Measurements from ENCODE around the gene TIPARP.

TIPARP gene, protein sequence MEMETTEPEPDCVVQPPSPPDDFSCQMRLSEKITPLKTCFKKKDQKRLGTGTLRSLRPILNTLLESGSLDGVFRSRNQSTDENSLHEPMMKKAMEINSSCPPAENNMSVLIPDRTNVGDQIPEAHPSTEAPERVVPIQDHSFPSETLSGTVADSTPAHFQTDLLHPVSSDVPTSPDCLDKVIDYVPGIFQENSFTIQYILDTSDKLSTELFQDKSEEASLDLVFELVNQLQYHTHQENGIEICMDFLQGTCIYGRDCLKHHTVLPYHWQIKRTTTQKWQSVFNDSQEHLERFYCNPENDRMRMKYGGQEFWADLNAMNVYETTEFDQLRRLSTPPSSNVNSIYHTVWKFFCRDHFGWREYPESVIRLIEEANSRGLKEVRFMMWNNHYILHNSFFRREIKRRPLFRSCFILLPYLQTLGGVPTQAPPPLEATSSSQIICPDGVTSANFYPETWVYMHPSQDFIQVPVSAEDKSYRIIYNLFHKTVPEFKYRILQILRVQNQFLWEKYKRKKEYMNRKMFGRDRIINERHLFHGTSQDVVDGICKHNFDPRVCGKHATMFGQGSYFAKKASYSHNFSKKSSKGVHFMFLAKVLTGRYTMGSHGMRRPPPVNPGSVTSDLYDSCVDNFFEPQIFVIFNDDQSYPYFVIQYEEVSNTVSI

DNA sequence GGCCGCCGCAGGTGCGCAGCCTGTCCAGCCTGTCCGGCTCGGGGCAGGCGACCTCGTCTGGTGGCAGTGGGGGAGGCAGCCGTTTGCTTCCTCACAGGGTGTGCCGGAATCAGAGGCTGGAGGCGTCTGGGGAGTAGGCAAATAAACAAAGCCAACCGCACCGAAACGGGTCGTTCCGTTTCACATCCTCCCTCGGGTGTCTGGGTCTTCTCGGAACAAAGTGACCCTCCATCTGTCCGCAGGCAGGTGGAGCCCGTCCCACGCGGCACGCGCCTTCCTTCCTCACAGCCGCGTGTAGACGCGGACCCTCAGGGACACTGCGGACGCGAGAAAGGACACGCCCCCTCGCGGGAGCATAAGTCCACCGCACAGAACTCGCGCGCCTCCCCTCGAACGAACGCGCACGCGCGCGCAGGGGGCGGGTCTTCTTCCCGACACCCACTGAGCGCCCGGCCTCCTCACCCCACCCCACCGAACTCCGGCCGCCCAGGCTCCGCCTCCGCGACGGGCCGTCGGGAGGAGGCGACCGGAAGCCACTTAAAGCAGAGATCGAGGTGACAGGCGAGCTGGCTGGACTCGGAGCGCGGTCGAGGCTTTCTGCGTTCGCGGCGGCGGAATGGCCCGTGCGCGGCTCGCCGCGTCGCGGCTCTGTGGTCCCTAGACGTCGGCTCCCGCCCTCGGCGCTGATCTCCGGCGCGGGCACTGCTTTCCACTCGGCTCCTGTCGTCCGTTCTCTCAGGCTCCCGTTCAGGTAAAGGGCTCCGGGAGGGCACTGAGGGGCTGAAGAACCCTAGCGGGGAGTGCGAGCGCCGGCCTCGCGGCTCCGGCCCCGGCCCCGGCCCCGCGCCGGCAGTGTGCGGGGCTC lies at the start of gene TIPARP:
Gene TIPARP, plus strand, starts transcription at position 545 of the 865 bp plus-strand sequence. CDS start 3,108 bp downstream, outside the sequence.
- peak; percentile 94 to 98 (median 97) for DNase-seq (ENCODE audit: low read depth in 3 of 3)

DNA sequence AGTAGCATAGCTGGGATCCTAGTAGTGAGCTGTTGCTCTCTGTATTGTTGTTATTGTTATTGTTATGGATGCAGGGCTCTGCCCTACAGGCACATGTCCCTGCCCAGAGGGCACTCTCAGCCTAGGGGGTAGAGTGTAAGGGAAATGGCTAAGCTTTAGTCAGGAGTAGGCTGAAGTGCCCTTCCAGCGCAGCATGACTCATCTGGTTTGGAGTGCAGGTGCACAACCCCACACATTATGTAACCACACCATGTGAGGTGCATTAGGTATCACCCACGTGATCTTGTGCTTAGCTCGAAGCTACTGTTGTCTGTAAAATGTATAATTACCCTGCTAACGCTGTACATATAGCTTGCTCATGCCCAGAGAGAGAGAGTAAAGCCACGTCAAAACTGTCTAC lies 48.3 kb upstream of the TIPARP start:
- DNase-seq (ENCODE audit: low read depth in 3 of 3) = no peak

DNA sequence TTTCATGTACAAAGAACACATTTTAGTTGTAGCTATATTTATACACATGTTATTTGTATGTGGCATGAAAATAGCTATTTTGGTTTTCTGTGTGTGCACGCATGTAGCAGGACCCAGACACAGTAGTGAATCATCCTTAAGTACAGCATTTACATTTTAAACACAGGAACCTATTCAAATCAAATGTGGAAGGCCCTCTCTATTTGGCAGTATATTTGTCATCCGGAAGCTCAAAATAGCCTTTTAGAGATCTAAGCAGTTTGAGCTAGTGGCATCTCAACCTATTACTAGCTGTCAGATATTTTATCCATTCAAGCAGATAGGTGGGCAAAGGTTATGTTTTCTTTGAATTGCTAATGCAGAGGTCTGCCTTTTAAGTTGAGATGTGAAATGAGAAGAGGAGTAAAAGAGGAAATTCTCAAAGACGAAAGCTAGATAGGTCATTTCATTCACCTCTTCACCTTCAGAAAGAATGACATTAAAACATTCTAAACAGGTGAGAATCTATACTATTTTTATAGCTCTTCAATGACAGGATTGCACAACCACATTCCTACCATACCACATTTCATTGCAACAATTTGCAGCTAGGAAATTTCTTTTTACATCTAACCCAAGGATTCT lies 46.3 kb upstream of the TIPARP start:
- no peak for DNase-seq (ENCODE audit: low read depth in 3 of 3)

DNA sequence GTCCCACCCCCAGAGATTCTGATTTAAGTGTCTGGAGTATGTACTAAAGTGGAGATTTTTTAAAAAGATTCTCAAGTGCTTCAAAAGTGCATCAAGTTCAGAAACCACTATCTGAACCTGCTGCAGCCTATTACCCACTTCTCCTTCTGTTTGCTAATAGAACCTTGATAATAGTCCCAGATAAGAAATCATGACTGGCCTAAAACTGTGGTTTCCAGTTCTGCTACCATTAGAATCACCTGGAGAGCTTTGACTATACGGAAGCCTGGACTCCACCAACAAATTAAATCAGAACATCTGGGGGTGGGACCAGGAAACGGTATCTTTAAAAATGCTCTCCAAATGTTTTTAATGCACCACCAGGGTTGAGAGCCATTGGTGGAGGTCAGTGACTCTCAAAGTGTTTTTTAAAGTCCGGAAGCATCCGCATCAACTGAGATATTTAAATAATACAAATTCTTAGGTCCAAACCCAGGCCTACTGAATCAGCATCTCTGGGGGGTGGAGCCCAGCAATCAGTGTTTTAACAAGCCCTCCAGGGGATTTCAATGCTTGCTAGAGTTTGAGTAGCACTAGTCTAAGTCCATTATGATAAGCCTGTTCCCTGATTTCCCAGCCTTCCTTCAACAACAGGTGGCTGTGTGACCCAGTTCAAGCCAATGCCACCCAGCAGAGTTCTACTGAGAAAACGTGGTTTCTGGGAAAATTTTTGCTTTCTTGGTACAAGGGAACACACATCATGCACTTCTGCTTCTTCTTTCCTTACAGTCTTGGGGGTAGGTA lies 45.4 kb upstream of the TIPARP start:
- no peak for DNase-seq (ENCODE audit: low read depth in 3 of 3)

DNA sequence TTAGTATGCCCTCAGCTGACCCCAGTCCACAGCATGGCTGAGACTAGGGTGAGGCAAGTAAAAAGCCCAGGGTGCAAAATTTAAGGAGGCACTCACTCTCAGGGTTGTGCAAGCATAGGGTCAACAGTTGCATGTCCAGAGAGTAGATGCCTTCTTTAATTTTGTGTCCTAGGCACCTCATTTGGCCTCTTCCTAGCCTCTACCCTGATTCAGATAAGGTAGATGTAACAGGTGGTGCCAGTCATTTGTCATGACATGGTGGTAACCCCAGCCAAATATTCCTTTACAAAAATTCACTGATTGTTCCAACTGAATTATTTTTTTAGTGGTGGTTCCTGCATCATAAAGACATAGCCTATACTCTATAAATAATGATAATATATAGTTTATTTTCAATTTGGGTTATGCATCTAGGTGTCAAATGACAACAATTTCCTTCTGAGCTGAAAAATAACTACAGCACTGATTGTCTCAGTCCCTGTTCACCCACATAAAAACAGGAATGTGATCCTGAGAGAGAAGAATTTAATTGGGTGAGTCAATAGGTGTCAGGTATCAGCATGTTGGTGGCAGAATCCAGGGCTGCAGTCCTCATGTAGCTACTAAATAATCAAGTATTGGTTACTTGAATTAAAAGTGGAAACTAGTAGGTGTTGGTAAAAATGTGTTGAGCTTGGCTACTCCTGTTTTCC lies 44.2 kb upstream of the TIPARP start:
- no peak for DNase-seq (ENCODE audit: low read depth in 3 of 3)

DNA sequence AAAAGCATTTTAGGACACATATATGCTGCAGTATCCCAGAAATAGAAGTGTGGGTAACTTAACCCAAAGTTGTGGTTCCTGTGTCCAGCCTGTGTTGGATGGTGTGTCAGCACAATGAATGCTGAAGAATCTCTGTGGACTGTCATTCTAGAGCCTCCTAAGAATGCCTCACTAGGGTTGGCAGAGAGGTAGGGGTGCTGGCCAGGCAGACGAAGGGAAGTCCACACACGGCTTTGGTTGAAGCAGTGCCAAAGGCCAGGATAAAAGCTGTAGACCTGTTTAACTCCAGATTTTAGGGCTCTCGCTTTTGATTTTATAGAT lies 43.7 kb upstream of the TIPARP start:
- DNase-seq (ENCODE audit: low read depth in 3 of 3) = no peak

DNA sequence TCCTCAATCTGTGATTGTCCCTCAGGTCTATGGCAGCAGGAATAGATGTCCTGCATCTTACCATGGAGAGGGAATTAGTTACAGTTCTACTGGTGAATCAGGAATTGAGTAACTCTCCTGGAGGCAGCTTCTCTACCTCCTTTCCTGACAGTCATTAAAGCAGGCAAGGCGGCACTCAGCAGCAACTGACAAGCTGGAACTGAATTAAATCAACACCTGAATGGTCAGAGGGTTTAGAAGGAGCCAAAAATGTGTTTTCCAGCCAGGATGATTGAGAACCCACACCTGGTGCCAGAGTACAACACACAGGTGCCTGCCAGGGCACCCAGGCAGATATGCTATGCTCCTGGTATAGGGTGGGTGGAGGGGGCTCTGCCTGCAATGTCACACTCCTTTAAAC lies 43.1 kb upstream of the TIPARP start:
- no peak for DNase-seq (ENCODE audit: low read depth in 3 of 3)

DNA sequence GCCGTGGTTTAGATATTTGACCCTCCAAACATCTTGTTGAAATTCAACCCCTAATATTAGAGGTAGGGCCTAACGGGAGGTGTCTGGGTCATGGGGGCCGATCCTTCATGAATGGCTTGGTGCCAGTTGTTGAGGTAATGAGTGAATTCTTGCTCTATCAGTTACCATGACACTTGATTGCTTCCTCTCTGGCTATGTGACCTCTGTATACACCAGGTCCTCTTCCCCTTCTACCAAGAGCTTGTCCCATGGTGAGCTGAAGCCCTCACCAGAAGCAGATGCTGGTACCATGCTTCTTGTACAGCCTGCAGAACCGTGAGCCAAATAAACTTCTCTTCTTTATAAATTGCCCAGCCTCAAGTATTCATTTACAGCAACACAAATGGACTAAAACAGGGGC lies 41.8 kb upstream of the TIPARP start:
- no peak for DNase-seq (ENCODE audit: low read depth in 3 of 3)

DNA sequence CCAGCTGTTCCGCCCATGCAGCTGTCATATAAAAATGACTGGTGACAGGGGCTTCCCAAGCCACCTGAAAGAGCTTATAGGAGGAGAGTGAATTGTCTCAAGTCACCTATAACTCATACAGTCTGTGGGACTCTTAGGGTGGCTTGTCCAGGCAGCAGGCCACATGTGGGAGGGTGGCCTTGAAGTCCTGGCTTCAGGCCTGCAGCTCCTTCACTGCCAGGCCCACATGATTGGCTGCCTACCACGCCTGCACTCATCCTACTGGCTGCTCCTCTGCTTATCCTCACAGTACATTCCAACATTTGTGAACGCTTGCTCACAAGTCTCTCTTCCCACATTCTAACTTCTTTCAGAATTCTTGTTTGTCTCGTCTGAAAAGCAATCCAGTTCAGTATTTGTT lies 41.1 kb upstream of the TIPARP start:
- DNase-seq (ENCODE audit: low read depth in 3 of 3) = no peak

DNA sequence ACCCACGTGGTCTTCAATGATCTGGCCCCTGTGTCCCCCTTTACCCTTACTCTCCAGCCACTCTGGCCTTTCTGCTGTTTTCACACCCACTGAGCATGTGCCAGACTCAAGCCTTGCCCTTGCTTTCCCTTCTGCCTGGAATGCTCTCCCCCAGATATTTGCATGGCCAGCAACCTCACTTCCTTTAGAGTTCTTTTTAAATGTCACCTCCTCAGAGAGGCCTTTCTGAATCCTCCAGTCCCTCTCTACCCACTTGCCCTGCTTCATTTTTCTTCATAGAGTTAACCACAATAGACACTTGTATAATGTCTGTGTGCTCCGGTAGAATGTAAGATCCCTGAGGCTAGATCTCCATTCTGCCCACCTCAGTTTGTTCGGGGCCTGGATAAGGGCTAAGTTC lies 39.4 kb upstream of the TIPARP start:
- DNase-seq (ENCODE audit: low read depth in 3 of 3) = no peak

DNA sequence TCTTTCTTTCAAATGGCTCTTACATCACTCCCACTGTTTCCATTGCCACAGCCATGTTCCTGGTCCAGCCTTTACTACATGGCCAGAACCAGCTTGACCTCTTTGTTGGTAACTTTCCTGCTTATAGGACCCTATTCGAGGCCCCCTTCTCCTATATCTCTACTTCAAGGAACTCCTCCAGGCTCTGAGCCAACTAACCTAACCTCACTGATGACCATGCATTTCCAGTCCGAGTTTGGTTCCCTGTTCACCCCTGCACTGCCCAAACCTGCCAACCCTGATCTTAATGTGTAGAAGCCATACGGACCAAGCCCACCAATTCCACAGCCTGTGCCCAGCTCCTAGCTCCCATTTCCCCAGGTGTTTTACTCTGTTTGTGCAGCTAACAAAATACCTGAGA lies 38.4 kb upstream of the TIPARP start:
- no peak for DNase-seq (ENCODE audit: low read depth in 3 of 3)

DNA sequence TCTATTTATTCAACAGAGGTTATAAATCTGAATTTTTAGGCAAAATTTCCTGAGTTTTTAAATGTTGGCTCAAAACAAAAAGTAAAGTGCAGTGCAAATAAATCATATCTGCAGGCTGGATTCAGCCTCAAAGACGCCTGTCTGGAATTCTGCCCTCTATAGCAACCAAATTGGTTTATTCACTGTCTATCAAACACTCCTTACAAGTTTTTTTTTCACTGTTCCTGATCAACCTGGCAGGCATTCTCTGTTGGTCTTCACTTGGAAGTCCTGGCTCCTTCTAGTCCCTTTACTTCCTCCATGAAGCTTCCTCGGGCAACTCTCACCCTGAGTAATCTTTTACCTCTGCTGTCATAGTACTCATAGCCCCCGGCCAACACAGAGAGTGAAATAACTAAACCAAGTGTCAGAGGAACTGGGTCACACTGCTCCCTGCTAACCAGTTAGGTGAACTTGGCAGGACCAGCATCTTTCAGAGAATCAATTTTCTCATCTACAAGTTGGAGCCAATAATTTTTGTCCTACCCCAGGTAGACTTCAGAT lies 36.8 kb upstream of the TIPARP start:
- no peak for DNase-seq (ENCODE audit: low read depth in 3 of 3)

DNA sequence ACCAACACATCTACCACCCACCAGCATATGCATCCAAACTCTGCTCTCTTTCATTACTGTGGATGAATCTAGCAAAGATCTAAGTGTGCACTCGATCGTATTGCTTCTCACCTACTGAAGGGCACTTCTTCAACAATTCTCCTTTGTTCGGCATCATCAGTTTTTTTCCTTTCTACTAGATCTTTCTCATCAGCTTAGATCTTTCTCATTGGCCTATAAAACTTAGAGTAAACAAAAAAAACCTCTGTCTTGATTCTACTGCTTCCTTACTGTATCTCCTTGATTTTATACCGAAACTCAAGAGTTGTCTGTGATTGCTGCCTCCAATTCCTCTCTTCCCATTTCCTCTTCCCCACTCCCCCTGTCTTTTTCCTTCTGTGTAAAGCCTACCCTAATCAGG lies 36.1 kb upstream of the TIPARP start:
- DNase-seq (ENCODE audit: low read depth in 3 of 3) = no peak

DNA sequence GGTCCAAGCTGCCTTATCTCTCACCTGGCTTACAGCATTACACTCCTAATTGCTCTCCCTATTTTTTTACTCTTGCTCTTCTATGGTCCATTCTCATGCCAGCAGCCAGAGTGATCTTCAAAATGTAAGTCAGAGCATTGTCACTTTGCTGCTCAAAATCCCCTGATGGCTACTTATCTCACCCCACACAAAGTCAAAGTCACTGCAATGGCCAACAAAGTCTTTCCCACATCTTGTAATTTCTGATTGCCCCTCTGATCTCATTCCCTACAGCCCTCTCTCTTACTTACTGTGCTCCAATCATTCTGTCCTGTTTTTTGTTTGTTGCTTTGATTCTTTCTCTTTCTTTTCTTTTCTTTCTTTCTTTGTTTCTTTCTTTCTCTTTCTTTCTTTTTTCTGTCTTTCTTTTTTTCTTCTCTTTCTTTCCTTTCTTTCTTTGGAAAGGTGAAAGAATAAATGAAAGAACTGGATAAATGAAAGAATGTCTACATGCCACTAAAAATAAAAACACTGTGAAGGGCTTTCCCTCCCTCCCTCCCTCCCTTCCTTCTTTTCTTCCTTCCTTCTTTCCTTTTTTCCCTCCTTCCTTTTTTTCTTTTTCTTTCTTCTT lies 34.9 kb upstream of the TIPARP start:
- no peak for DNase-seq (ENCODE audit: low read depth in 3 of 3)

DNA sequence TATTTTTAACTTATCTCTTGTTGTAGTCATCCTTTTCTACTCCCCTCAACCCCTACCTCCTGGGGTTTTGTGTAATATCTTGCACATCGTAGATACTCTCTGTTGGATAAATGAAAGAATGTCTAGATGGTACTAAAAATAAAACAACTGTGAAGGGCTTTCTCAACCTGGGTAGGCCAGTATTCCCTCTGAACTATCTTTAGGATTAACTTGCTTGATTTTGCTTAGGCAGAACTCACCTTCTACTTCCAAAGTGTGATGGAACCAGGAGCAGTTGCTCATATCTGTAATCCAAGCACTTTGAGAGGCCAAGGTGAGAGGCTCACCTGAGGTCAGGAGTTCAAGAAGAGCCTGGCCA lies 32.8 kb upstream of the TIPARP start:
- no peak for DNase-seq (ENCODE audit: low read depth in 3 of 3)

DNA sequence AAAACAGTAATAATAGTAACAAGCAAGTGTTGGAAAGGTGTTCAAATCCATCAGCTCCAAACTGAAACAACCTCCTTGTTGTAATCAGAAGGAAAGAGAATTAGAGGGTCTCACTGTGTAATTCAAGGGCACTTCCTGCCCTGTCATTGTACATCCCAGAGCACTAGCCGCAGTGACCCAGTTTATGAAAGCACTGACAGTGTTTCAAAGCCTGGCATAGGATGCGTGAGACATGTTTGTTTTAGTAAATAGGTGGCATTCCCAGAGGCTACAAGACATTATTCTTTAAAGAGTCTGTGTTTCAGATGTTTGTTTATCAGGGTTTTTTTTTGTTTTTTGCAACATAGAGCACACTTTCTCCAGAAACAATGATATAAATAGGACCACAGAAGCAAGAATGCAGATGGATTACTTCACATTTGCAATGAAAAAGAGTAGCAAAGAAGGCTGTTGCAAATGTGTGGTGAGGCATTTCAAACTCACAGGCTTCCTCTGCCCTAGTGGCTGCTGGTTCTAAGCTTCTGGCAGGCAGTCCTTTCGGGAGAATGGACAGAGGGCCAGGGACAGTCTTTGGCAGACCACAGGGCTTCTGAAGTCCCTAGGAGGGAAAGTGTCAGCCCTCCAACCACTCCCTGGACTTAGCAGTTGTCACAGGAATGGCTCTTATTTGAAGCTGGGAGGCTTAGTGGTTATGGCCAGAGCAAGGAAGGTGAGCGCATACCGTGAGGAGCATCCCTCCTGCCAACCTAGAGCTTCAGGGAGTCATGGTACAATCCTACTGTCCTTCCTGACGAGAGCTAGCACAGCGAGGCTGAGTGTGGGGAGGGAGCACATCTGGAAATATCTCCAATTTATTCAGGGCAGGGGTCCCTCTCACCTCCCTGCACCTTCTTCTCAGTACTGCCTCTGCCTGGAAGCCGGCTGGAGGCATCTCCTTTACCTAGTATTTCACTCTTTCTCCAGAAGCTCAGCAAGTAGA lies 31.4 kb upstream of the TIPARP start:
- DNase-seq (ENCODE audit: low read depth in 3 of 3) = no peak

DNA sequence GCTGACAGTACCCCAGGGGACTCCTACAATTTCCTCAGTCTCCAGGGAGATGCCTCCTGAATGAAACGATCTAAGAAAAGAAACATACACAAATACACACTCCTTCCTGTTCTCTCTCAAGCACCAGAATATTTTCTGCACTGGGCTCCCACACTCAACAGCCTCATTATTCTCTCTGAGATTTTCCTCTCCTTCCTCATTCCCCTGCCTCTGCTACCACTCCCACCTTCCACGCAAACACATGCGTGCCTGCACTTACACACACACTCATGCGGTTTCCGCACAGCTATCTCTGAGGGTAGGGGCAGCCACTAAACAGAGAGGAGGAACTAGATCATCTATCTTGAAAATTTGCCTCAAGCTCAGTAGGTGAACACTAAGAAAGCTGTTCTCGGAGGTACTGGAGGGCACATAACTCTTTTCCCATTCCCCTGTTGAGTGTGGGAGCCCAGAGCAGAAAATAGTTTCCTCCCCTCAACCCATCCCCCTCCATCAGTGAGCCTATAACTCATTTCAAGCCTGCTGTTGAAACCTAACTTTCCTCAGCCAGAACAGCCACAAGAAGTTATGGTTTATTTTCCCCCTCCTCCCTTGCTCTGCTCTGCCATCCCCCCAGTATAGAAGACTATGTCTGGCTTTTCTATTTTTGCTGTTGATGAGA lies 30.5 kb upstream of the TIPARP start:
- peak in 1 of 3 donors; percentile 15 for DNase-seq (ENCODE audit: low read depth in 3 of 3)

DNA sequence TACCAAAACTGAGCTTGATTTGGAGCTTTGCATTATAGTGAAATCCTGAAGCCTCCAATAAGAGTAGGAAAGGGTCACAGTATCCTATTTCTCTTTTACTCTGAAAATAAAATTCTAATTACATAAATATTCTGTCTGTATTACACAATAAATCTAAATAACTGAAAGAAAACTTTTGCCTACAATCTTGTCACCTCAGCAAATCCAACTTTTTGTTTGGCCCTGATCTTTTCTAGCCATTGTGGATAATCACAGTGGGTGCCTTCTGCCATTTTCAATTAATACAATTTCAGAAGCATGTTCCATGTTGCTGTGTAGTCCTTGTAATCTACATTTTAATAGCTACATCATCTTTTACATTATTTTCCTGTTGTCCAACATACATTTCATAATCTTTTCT lies 29.4 kb upstream of the TIPARP start:
- no peak for DNase-seq (ENCODE audit: low read depth in 3 of 3)
